ENCODE data around the gene POGK.

- TF ChIP-seq, protein P1, sequence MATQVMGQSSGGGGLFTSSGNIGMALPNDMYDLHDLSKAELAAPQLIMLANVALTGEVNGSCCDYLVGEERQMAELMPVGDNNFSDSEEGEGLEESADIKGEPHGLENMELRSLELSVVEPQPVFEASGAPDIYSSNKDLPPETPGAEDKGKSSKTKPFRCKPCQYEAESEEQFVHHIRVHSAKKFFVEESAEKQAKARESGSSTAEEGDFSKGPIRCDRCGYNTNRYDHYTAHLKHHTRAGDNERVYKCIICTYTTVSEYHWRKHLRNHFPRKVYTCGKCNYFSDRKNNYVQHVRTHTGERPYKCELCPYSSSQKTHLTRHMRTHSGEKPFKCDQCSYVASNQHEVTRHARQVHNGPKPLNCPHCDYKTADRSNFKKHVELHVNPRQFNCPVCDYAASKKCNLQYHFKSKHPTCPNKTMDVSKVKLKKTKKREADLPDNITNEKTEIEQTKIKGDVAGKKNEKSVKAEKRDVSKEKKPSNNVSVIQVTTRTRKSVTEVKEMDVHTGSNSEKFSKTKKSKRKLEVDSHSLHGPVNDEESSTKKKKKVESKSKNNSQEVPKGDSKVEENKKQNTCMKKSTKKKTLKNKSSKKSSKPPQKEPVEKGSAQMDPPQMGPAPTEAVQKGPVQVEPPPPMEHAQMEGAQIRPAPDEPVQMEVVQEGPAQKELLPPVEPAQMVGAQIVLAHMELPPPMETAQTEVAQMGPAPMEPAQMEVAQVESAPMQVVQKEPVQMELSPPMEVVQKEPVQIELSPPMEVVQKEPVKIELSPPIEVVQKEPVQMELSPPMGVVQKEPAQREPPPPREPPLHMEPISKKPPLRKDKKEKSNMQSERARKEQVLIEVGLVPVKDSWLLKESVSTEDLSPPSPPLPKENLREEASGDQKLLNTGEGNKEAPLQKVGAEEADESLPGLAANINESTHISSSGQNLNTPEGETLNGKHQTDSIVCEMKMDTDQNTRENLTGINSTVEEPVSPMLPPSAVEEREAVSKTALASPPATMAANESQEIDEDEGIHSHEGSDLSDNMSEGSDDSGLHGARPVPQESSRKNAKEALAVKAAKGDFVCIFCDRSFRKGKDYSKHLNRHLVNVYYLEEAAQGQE (IDR thresholded peaks at IDR 0.05; ENCODE audit: insufficient read depth in 1 of 2, low read depth in 2 of 2, low read length in 2 of 2), result no peak
- TF ChIP-seq POLR2AphosphoS5 (IDR thresholded peaks at IDR 0.05; ENCODE audit: low read depth, low read length), result no peak
- TF ChIP-seq SIN3A (IDR thresholded peaks at IDR 0.05; ENCODE audit: borderline replicate concordance, insufficient read depth, low read length), result no peak
- no peak for TF ChIP-seq TAF1 (IDR thresholded peaks at IDR 0.05; ENCODE audit: borderline replicate concordance, insufficient read depth, low read length)
- TF ChIP-seq FOXP2 (optimal IDR thresholded peaks at IDR 0.05; ENCODE audit: borderline replicate concordance, extremely low read depth, extremely low read length, insufficient read depth), result no peak
These were observed 49.3 kb downstream of the POGK start for GRCh38 chr1:166888373-166889111.
